ENCODE data around the gene ARRDC2. TPM values are rescaled to one million over a fixed set of nuclear protein-coding genes. Genes with fewer than 3 reads are reported as not detected.

The ARRDC2 gene
- total RNA-seq, 4 donors from 2014 or later: 26.8 to 94.9 (median 29.4) TPM

- Histone ChIP-seq H3K4me3 (no peak overlapping the region), H3K9me3 (no peaks in the 10 kb centered on the region), H3K27me3 (no peaks in the 10 kb centered on the region), H3K36me3 (no peaks in the 10 kb centered on the region), H3K27ac (peak overlapping the region in 1 of 4 donors; percentile 73), H3K4me1 (peaks cover 0 to 19% (median 13%) of the 10 kb centered on the region in 4 donors)
- no peak for DNase-seq
- TF ChIP-seq CTCF (IDR thresholded peaks at IDR 0.05) (no peak), POLR2A (IDR thresholded peaks at IDR 0.05) (no peak)
Observed at GRCh38 chr19:18043676-18044075, 35.7 kb downstream of the ARRDC2 start.

GRCh38 chr19:18044825-18045304, 36.9 kb downstream of the ARRDC2 start:
- no peak for TF ChIP-seq POLR2A (IDR thresholded peaks at IDR 0.05)
- TF ChIP-seq CTCF (IDR thresholded peaks at IDR 0.05): no peak
- H3K4me3 ChIP-seq: peak overlapping the region; percentile 18 to 40 (median 28)

GRCh38 chr19:18045307-18046050, 37.5 kb downstream of the ARRDC2 start:
- Histone ChIP-seq H3K36me3 (no peaks in the 10 kb centered on the region), H3K4me3 (peak overlapping the region; percentile 18 to 40 (median 28)), H3K4me1 (peaks cover 0 to 19% (median 13%) of the 10 kb centered on the region in 4 donors), H3K27ac (peak overlapping the region; percentile 48 to 78 (median 74)), H3K27me3 (no peaks in the 10 kb centered on the region), H3K9me3 (no peaks in the 10 kb centered on the region)
- TF ChIP-seq POLR2A (IDR thresholded peaks at IDR 0.05) (no peak), CTCF (IDR thresholded peaks at IDR 0.05) (no peak)
- no peak for DNase-seq

More at GRCh38 chr19:18044825-18045304, 36.9 kb downstream of the ARRDC2 start:
- peaks cover 0 to 19% (median 13%) of the 10 kb centered on the region in 4 donors for H3K4me1 ChIP-seq
- H3K27me3 ChIP-seq: no peaks in the 10 kb centered on the region
- H3K27ac ChIP-seq: peak overlapping the region; percentile 48 to 78 (median 74)
- H3K9me3 ChIP-seq: no peaks in the 10 kb centered on the region
- DNase-seq: peak; percentile 73 to 95 (median 92)
- no peaks in the 10 kb centered on the region for H3K36me3 ChIP-seq

- no peaks in the 10 kb centered on the region for H3K36me3 ChIP-seq
- no peak overlapping the region for H3K4me3 ChIP-seq
- H3K4me1 ChIP-seq: peaks cover 0 to 19% (median 13%) of the 10 kb centered on the region in 4 donors
- H3K9me3 ChIP-seq: no peaks in the 10 kb centered on the region
- TF ChIP-seq POLR2A (IDR thresholded peaks at IDR 0.05) (no peak), CTCF (IDR thresholded peaks at IDR 0.05) (no peak)
- H3K27me3 ChIP-seq: no peaks in the 10 kb centered on the region
- no peak for DNase-seq
- H3K27ac ChIP-seq: peak overlapping the region in 3 of 4 donors; percentile 26 to 75 (median 29)
Observed at GRCh38 chr19:18046059-18046718, 38.2 kb downstream of the ARRDC2 start.

GRCh38 chr19:18049385-18049784, 41.4 kb downstream of the ARRDC2 start:
- H3K4me1 ChIP-seq: peaks cover 0 to 23% (median 10%) of the 10 kb centered on the region in 4 donors
- peak; percentile 32 to 76 (median 67) for DNase-seq
- H3K27ac ChIP-seq: peak overlapping the region in 3 of 4 donors; percentile 50 to 79 (median 78)
- H3K9me3 ChIP-seq: no peaks in the 10 kb centered on the region
- no peak for TF ChIP-seq CTCF (IDR thresholded peaks at IDR 0.05)
- TF ChIP-seq POLR2A (IDR thresholded peaks at IDR 0.05): no peak
- H3K36me3 ChIP-seq: no peaks in the 10 kb centered on the region
- no peak overlapping the region for H3K4me3 ChIP-seq
- no peaks in the 10 kb centered on the region for H3K27me3 ChIP-seq
